Breast epithelium (tissue), 4 donors: ENCODE results near the gene IGSF3. TPM values are rescaled to one million over a fixed set of nuclear protein-coding genes. Genes with fewer than 3 reads are reported as not detected.
"Not testable (repeated sequence)": the region's sequence is repeated elsewhere in the genome, so short reads cannot be mapped to it uniquely, and the experiment has no call there.

Source experiments
- DNase-seq, 2 donors: peaks; one replicate each; pipeline ENCODE4 v3.0.0-alpha.2; 2019; ENCODE audit warnings: low spot score in 2 of 2
- H3K27ac ChIP-seq, 2 donors: fragments of 200-600 bp; sonication (generic) in 1 of 2; one replicate each; pipeline ENCODE4 v1.5.1; 2016 to 2019; ENCODE audit warnings: mild to moderate bottlenecking in 1 of 2
- H3K27me3 ChIP-seq, 2 donors: fragments of 200-600 bp; sonication (generic) in 1 of 2; one replicate each; pipeline versions ENCODE4 v1.5.1 to v1.6.0; 2017 to 2019; ENCODE audit warnings: control low read depth in 1 of 2, mild to moderate bottlenecking in 1 of 2
- H3K36me3 ChIP-seq: fragments of 200-600 bp; one replicate; pipeline ENCODE4 v1.5.1; 2019
- H3K4me1 ChIP-seq, 2 donors: fragments of 200-600 bp; sonication (generic); one replicate each; pipeline ENCODE4 v1.5.1; 2016 to 2019; ENCODE audit warnings: control low read depth in 1 of 2
- H3K4me3 ChIP-seq, 3 donors: fragments of 200-600 bp; sonication (generic); 1 replicate in 2 of 3; 2 replicates in 1 of 3; pipeline ENCODE4 v1.5.1; 2016 to 2019; ENCODE audit warnings: mild to moderate bottlenecking in 3 of 3, moderate library complexity in 2 of 3
- H3K9me3 ChIP-seq, 2 donors: fragments of 200-600 bp; sonication (generic) in 1 of 2; one replicate each; pipeline ENCODE4 v1.5.1; 2016 to 2019; ENCODE audit warnings: control low read depth in 1 of 2
- CTCF ChIP-seq, 3 donors: fragments of 450-650 bp; IDR thresholded peaks; one replicate each; pipeline ENCODE4 v1.5.1; 2016 to 2017; ENCODE audit warnings: antibody characterized with exemption in 3 of 3, mild to moderate bottlenecking in 3 of 3, moderate library complexity in 3 of 3
- intact Hi-C: fragments of 100-400 bp; cut with DNase I; formaldehyde crosslinking; loops from one replicate; pipeline ENCODE4 v1.15.1; 2023; ENCODE audit warnings: low total_unique reads
- total RNA-seq, 3 donors: library from RNA; depleted of rRNA; stranded (reverse); fragments of >200 nt; gene quantifications; one replicate each; pipeline ENCODE4 v1.1.0, GENCODE V29; 2016

The IGSF3 gene
- total RNA-seq, 3 donors from 2014 or later = 1.1 to 21.6 (median 19.6) TPM

DNA sequence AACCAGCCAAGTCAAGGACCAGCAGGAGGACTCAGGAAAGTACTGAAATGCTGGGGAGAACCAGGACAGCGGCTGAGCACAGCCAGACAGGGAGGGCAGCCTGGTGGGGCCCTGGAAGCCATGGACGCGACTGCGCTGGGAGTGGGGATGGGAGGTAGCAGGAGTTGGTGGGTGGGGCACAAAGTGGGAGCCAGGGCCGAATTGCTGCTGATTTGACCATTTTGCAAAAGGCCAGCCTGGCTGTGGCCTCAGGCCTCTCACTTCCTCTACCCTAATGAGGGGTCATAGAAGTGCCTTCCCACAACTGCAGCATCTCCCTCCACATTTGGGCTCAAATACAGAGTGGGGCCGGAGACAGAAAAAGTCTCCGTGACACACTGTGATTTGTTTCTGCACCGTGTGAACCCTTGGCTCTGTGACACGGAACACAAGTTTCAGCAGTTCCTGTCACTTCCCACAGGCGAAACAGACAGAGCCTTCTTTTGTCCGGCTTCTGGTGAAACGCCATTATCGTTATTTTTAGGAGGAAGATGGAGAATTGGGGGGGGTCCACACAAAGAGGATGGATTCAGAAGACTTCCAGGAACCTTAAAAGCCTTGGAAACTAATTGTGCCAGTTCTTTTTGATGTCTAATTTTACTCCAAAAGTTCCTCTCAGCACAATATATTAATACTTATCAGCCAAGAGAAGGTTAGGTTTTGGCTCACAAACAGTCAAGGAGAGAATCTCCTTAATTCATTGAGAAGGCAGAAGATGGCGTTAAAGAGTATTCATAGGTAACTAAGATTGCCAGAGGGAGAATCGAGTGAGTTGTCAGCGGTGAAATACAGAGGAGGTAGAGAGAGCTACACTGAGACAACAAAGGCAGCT lies 21.5 kb downstream of the IGSF3 start:
- H3K27me3 ChIP-seq, H3K4me1 ChIP-seq, H3K36me3 ChIP-seq, intact Hi-C loops, H3K9me3 ChIP-seq: not testable (repeated sequence)
- H3K27ac ChIP-seq = peak overlapping the region; percentile 88 to 92
- peak in 1 of 3 donors; percentile 22 for TF ChIP-seq CTCF (IDR thresholded peaks at IDR 0.05)
- peak overlapping the region in 2 of 3 donors; percentile 26 to 57 for H3K4me3 ChIP-seq
- peak in 1 of 2 donors; percentile 46 for DNase-seq

- H3K27ac ChIP-seq, intact Hi-C loops, DNase-seq, H3K9me3 ChIP-seq, H3K27me3 ChIP-seq, H3K4me1 ChIP-seq, H3K4me3 ChIP-seq, H3K36me3 ChIP-seq: not testable (repeated sequence)
Measured at GRCh38 chr1:116644993-116645392, 22.5 kb downstream of the IGSF3 start.

DNA sequence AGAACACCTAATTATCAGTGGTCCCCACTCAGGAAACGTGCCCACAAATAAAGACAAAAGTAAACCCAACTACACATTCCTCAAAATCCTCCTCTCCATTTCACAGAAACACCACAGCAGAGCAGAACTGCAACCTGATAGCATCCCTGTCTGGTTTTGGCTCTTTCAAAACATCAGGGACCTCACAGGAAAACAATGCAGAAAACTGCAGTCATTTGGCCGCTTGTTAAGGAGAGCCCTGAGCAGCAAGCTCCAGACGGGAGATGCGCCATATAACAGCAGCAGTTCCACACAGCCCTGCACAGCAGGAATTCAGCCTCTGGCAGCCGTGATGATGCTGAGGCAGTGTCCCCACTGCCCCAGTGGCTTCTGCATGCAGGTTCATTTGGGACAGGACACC lies 23.4 kb downstream of the IGSF3 start:
- intact Hi-C loops = not testable (repeated sequence)

GRCh38 chr1:116643281-116643751 lies 24.2 kb downstream of the IGSF3 start:
- H3K4me3 ChIP-seq, DNase-seq, H3K9me3 ChIP-seq, H3K36me3 ChIP-seq, H3K27me3 ChIP-seq, intact Hi-C loops, H3K27ac ChIP-seq, H3K4me1 ChIP-seq: not testable (repeated sequence)

More for the DNA sequence above, 23.4 kb downstream of the IGSF3 start:
- not testable (repeated sequence) for H3K4me3 ChIP-seq, DNase-seq, H3K27me3 ChIP-seq, H3K36me3 ChIP-seq, H3K9me3 ChIP-seq, H3K27ac ChIP-seq, H3K4me1 ChIP-seq

- H3K4me1 ChIP-seq, H3K27ac ChIP-seq, DNase-seq, H3K27me3 ChIP-seq, H3K4me3 ChIP-seq, H3K9me3 ChIP-seq, H3K36me3 ChIP-seq, intact Hi-C loops: not testable (repeated sequence)
Measured at GRCh38 chr1:116642311-116643280, 24.9 kb downstream of the IGSF3 start.

DNA sequence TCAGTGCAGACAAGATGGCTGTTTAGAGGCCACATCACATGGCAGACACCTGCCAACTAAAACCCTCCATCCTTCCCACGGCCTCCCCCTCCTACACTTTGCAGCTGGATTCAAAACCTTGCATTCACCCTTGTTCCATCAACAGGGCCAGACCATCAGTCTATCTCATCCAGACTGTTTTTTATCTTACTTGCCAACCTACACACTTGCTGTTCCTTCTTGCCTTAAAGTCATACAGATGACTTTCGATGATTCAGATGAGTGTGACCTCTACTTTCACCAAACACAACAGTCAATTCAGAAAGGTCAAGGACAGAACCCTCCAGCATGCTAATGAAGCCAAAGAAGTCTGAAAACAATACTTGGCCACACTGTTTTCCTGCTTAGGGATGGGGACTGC lies 29.9 kb downstream of the IGSF3 start:
- H3K9me3 ChIP-seq, H3K4me1 ChIP-seq, H3K4me3 ChIP-seq, intact Hi-C loops, DNase-seq, H3K27ac ChIP-seq, H3K36me3 ChIP-seq, H3K27me3 ChIP-seq: not testable (repeated sequence)

- H3K9me3 ChIP-seq, intact Hi-C loops, H3K36me3 ChIP-seq, DNase-seq, H3K27me3 ChIP-seq, H3K4me1 ChIP-seq, H3K4me3 ChIP-seq: not testable (repeated sequence)
- peak overlapping the region in 1 of 2 donors; percentile 28 for H3K27ac ChIP-seq
Measured at GRCh38 chr1:116636584-116636983, 30.9 kb downstream of the IGSF3 start.

DNA sequence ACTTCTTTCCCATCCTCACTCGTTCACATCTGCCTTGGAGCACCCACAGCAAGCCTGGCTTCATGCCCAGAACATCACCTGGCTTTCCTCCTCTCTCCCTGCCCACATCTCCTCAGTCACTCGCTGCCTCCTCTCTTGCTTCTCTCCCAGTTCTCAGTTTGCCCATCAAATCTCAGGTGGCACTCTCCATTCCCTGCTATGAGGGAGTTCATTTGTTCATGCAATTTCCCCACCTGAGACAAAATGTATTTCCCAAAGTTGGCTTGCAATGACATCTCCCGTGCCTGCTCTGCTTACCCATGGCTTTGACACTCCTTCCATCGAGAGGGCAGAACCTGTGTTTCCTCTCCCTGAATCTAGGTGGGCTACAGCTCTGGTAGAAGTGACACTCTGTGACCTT lies 33.1 kb downstream of the IGSF3 start:
- DNase-seq, H3K36me3 ChIP-seq, H3K9me3 ChIP-seq, intact Hi-C loops, H3K27me3 ChIP-seq, H3K27ac ChIP-seq, H3K4me3 ChIP-seq, H3K4me1 ChIP-seq: not testable (repeated sequence)
